C4-2B (cell line): ENCODE results near the gene TPRN.

Experiments used
- H3K27ac ChIP-seq: fragments of 450-650 bp; 2 replicates; pipeline ENCODE4 v1.5.1; 2017
- CTCF ChIP-seq: fragments of 450-650 bp; conservative IDR thresholded peaks from 2 replicates; pipeline ENCODE4 v1.5.1; 2017; ENCODE audit warnings: mild to moderate bottlenecking
- ZFX ChIP-seq: fragments of 450-650 bp; IDR thresholded peaks from 2 replicates; pipeline ENCODE4 v1.6.1; 2017

Gene TPRN

DNA sequence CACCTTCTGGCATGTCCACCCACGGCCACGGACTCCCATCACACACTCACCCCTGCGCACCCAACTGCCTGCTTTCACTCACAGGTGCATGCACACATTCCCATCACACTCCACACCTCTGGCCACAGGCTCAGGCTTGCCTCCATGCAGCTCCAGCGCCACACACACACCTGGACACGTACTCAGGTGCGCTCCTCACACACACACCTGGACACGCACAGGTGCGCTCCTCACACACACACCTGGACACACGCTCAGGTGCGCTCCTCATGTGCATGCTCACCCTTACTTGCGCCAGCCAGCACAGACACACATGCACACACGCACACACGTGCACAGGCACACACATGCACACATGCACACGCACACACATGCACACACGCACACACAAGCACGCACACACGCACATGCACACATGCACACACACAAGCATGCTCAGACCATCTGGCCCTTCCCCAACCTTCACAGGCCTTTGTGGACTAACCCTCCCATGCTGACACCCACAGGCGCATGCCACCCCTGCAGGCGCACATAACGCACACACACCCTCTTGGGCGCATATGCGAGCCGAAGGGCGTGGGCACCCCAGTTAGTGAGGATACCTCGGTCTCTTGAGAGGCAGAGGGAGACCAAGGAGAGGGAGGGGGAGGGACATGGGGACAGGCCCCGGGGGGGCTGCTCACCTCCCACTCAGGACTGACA lies 53.3 kb downstream of the TPRN start:
- no peak for TF ChIP-seq ZFX
- TF ChIP-seq CTCF = no peak
- H3K27ac ChIP-seq = no peak overlapping the region

- no peak overlapping the region for H3K27ac ChIP-seq
These were observed 54.0 kb downstream of the TPRN start for GRCh38 chr9:137146527-137146918.

GRCh38 chr9:137145731-137146526 lies 54.6 kb downstream of the TPRN start:
- TF ChIP-seq ZFX (no peak), CTCF (no peak)
- H3K27ac ChIP-seq = no peak overlapping the region

More at GRCh38 chr9:137146527-137146918, 54.0 kb downstream of the TPRN start:
- TF ChIP-seq ZFX (no peak), CTCF (no peak)

GRCh38 chr9:137143459-137143858 lies 57.1 kb downstream of the TPRN start:
- TF ChIP-seq ZFX = no peak
- no peak for TF ChIP-seq CTCF
- no peak overlapping the region for H3K27ac ChIP-seq

GRCh38 chr9:137141976-137142936 lies 58.3 kb downstream of the TPRN start:
- no peak overlapping the region for H3K27ac ChIP-seq
- TF ChIP-seq ZFX = no peak
- no peak for TF ChIP-seq CTCF
